MM.1S (cell line): ENCODE measurements around the gene SLC30A1.

Experiments
- DNase-seq: peaks from one replicate; pipeline ENCODE4 v3.0.0-alpha.2; 2015
- H2AFZ ChIP-seq: fragments of 300-600 bp; sonication (generic); 2 replicates; pipeline ENCODE4 v1.6.0; 2016; ENCODE audit warnings: antibody characterized with exemption, low read length
- H3F3A ChIP-seq: fragments of 300-600 bp; sonication (generic); 2 replicates; pipeline ENCODE4 v1.6.1; 2016; ENCODE audit warnings: mild to moderate bottlenecking, antibody characterized with exemption, low read length, moderate library complexity, mixed read lengths; ENCODE audit not compliant: insufficient read depth
- H3K27ac ChIP-seq: fragments of 300-600 bp; sonication (generic); 2 replicates; pipeline ENCODE4 v1.5.1; 2016; ENCODE audit warnings: mild to moderate bottlenecking, low read length
- H3K27me3 ChIP-seq: fragments of 300-600 bp; sonication (generic); replicated peaks from 2 replicates; pipeline ENCODE4 v1.6.0; 2016; ENCODE audit warnings: low read length; ENCODE audit not compliant: insufficient read depth
- H3K36me3 ChIP-seq: fragments of 300-600 bp; sonication (generic); replicated peaks from 2 replicates; pipeline ENCODE4 v1.6.1; 2016; ENCODE audit warnings: mild to moderate bottlenecking, low read length, mixed read lengths; ENCODE audit not compliant: insufficient read depth
- H3K4me1 ChIP-seq: fragments of 300-600 bp; sonication (generic); 2 replicates; pipeline ENCODE4 v1.6.1; 2016; ENCODE audit warnings: low read length, mixed read lengths
- H3K4me2 ChIP-seq: fragments of 300-600 bp; sonication (generic); 2 replicates; pipeline ENCODE4 v1.6.0; 2016; ENCODE audit warnings: low read depth, low read length
- H3K4me3 ChIP-seq: fragments of 300-600 bp; sonication (generic); 2 replicates; pipeline ENCODE4 v1.5.1; 2016; ENCODE audit warnings: low read length, mixed read lengths
- H3K79me2 ChIP-seq: fragments of 300-600 bp; sonication (generic); 2 replicates; pipeline ENCODE4 v1.6.1; 2016; ENCODE audit warnings: mixed run types, low read length, mixed read lengths
- H3K9ac ChIP-seq: fragments of 300-600 bp; sonication (generic); 2 replicates; pipeline ENCODE4 v1.6.1; 2016; ENCODE audit warnings: low read length, mixed read lengths
- H3K9me2 ChIP-seq: fragments of 300-600 bp; sonication (generic); replicated peaks from 2 replicates; pipeline ENCODE4 v1.6.1; 2016; ENCODE audit warnings: mild to moderate bottlenecking, low read length, mixed read lengths; ENCODE audit not compliant: insufficient read depth
- H3K9me3 ChIP-seq: fragments of 300-600 bp; sonication (generic); replicated peaks from 2 replicates; pipeline ENCODE4 v1.6.1; 2016; ENCODE audit warnings: mild to moderate bottlenecking, low read length, mixed read lengths; ENCODE audit not compliant: insufficient read depth
- H4K20me1 ChIP-seq: fragments of 300-600 bp; sonication (generic); 2 replicates; pipeline ENCODE4 v1.6.1; 2016; ENCODE audit warnings: mild to moderate bottlenecking, low read length, moderate library complexity, mixed read lengths; ENCODE audit not compliant: insufficient read depth
- CTCF ChIP-seq: fragments of 300-600 bp; sonication (generic); IDR thresholded peaks from 2 replicates; pipeline ENCODE4 v1.5.1; 2016; ENCODE audit warnings: antibody characterized with exemption, low read length, mixed read lengths
- EZH2 ChIP-seq: fragments of 300-600 bp; sonication (generic); optimal IDR thresholded peaks from 2 replicates; pipeline ENCODE3; 2017; ENCODE audit warnings: low read depth, mild to moderate bottlenecking, antibody characterized with exemption, low read length, mixed read lengths
- EZH2phosphoT487 ChIP-seq: fragments of 300-600 bp; sonication (generic); IDR thresholded peaks from 2 replicates; pipeline ENCODE4 v1.6.1; 2018; ENCODE audit warnings: antibody characterized with exemption, low read length

SLC30A1 gene

GRCh38 chr1:211606914-211607753 lies 28.2 kb upstream of the SLC30A1 start:
- peak overlapping the region; percentile 95 for H2AFZ ChIP-seq
- DNase-seq = peak; percentile 86
- peaks cover 8% of the 10 kb centered on the region for H3F3A ChIP-seq
- H3K27me3 ChIP-seq = no peaks in the 10 kb centered on the region
- H3K9ac ChIP-seq = peak overlapping the region; percentile 54
- TF ChIP-seq EZH2 (no peak), EZH2phosphoT487 (no peak), CTCF (no peak)
- no peaks in the 10 kb centered on the region for H3K9me3 ChIP-seq
- peak overlapping the region; percentile 84 for H3K4me2 ChIP-seq
- H3K9me2 ChIP-seq = no peaks in the 10 kb centered on the region
- H3K4me1 ChIP-seq = peaks cover 11% of the 10 kb centered on the region; the same call in 1 of the 2 replicates
- H3K27ac ChIP-seq = peak overlapping the region; percentile 66
- H3K36me3 ChIP-seq = no peaks in the 10 kb centered on the region
- no peaks in the 10 kb centered on the region for H4K20me1 ChIP-seq
- H3K4me3 ChIP-seq = peak overlapping the region; percentile 59
- peaks cover 14% of the 10 kb centered on the region for H3K79me2 ChIP-seq

- peaks cover 14% of the 10 kb centered on the region for H3K79me2 ChIP-seq
- H3K4me2 ChIP-seq = peak overlapping the region; percentile 84
- H3K9ac ChIP-seq = peak overlapping the region; percentile 54
- H2AFZ ChIP-seq = peak overlapping the region; percentile 95
- no peaks in the 10 kb centered on the region for H3K9me3 ChIP-seq
- no peaks in the 10 kb centered on the region for H3K27me3 ChIP-seq
- H3K27ac ChIP-seq = peak overlapping the region; percentile 66
- TF ChIP-seq CTCF (no peak), EZH2 (no peak), EZH2phosphoT487 (no peak)
- H3K9me2 ChIP-seq = no peaks in the 10 kb centered on the region
- peak overlapping the region; percentile 59 for H3K4me3 ChIP-seq
- no peaks in the 10 kb centered on the region for H4K20me1 ChIP-seq
- peaks cover 8% of the 10 kb centered on the region for H3F3A ChIP-seq
- H3K36me3 ChIP-seq = no peaks in the 10 kb centered on the region
- DNase-seq = peak; percentile 86
- peaks cover 11% of the 10 kb centered on the region; the same call in 1 of the 2 replicates for H3K4me1 ChIP-seq
These were observed 27.5 kb upstream of the SLC30A1 start for GRCh38 chr1:211606332-211606913.

GRCh38 chr1:211605603-211606331 lies 26.8 kb upstream of the SLC30A1 start:
- peak overlapping the region; percentile 84 for H3K4me2 ChIP-seq
- H2AFZ ChIP-seq = peak overlapping the region; percentile 95
- DNase-seq = no peak
- peak overlapping the region; percentile 59 for H3K4me3 ChIP-seq
- H3K4me1 ChIP-seq = peaks cover 11% of the 10 kb centered on the region; the same call in 1 of the 2 replicates
- H3K9ac ChIP-seq = peak overlapping the region; percentile 54; the same call in 1 of the 2 replicates
- no peaks in the 10 kb centered on the region for H3K27me3 ChIP-seq
- no peaks in the 10 kb centered on the region for H3K9me2 ChIP-seq
- peaks cover 14% of the 10 kb centered on the region for H3K79me2 ChIP-seq
- H3K36me3 ChIP-seq = no peaks in the 10 kb centered on the region
- peak overlapping the region; percentile 66; the same call in 1 of the 2 replicates for H3K27ac ChIP-seq
- no peaks in the 10 kb centered on the region for H4K20me1 ChIP-seq
- peaks cover 8% of the 10 kb centered on the region for H3F3A ChIP-seq
- TF ChIP-seq CTCF (no peak), EZH2phosphoT487 (no peak), EZH2 (no peak)
- no peaks in the 10 kb centered on the region for H3K9me3 ChIP-seq
